ENCODE data around the gene CSNK1E.
"Not testable (repeated sequence)": the region's sequence is repeated elsewhere in the genome, so short reads cannot be mapped to it uniquely, and the experiment has no call there.

CSNK1E gene

GRCh38 chr22:38350444-38351359 lies 33.5 kb upstream of the CSNK1E start:
- Histone ChIP-seq H3K36me3 (ENCODE audit: control insufficient read depth, insufficient read depth, low read length) (peaks cover 3% of the 10 kb centered on the region), H3K4me3 (ENCODE audit: insufficient read depth, low read depth, low read length) (no peak overlapping the region)

GRCh38 chr22:38348751-38349496 lies 31.7 kb upstream of the CSNK1E start:
- no peaks in the 10 kb centered on the region for H3K9me3 ChIP-seq (ENCODE audit: control insufficient read depth, low read length)
- H3K36me3 ChIP-seq (ENCODE audit: control insufficient read depth, insufficient read depth, low read length), result no peaks in the 10 kb centered on the region
- WGBS, 2 experiments, result 88 to 89% methylated on average over 14 of the region's 14 CpGs
- H3K27me3 ChIP-seq (ENCODE audit: control insufficient read depth, insufficient read depth, low read length, poor library complexity, severe bottlenecking), result no peaks in the 10 kb centered on the region
- H3K4me1 ChIP-seq (ENCODE audit: control insufficient read depth, insufficient read depth, low read length), result peaks cover 6% of the 10 kb centered on the region
- H3K4me3 ChIP-seq (ENCODE audit: insufficient read depth, low read depth, low read length), result no peak overlapping the region
- no peak overlapping the region for H3K27ac ChIP-seq (ENCODE audit: insufficient read depth, low read depth, low read length, poor library complexity, severe bottlenecking)

More at GRCh38 chr22:38350444-38351359, 33.5 kb upstream of the CSNK1E start:
- H3K4me1 ChIP-seq (ENCODE audit: control insufficient read depth, insufficient read depth, low read length), result peaks cover 6% of the 10 kb centered on the region
- H3K9me3 ChIP-seq (ENCODE audit: control insufficient read depth, low read length), result no peaks in the 10 kb centered on the region
- no peak overlapping the region for H3K27ac ChIP-seq (ENCODE audit: insufficient read depth, low read depth, low read length, poor library complexity, severe bottlenecking)
- H3K27me3 ChIP-seq (ENCODE audit: control insufficient read depth, insufficient read depth, low read length, poor library complexity, severe bottlenecking), result no peaks in the 10 kb centered on the region
- 92 to 94% methylated on average over 9 of the region's 9 CpGs for WGBS, 2 experiments

GRCh38 chr22:38347944-38348750 lies 30.9 kb upstream of the CSNK1E start:
- Histone ChIP-seq H3K4me1 (ENCODE audit: control insufficient read depth, insufficient read depth, low read length) (peaks cover 6% of the 10 kb centered on the region), H3K36me3 (ENCODE audit: control insufficient read depth, insufficient read depth, low read length) (no peaks in the 10 kb centered on the region), H3K27ac (ENCODE audit: insufficient read depth, low read depth, low read length, poor library complexity, severe bottlenecking) (no peak overlapping the region), H3K4me3 (ENCODE audit: insufficient read depth, low read depth, low read length) (no peak overlapping the region), H3K27me3 (ENCODE audit: control insufficient read depth, insufficient read depth, low read length, poor library complexity, severe bottlenecking) (no peaks in the 10 kb centered on the region), H3K9me3 (ENCODE audit: control insufficient read depth, low read length) (no peaks in the 10 kb centered on the region)
- WGBS, 2 experiments, result 87 to 89% methylated on average over 14 of the region's 14 CpGs

GRCh38 chr22:38347181-38347943 lies 30.1 kb upstream of the CSNK1E start:
- Histone ChIP-seq H3K4me1 (ENCODE audit: control insufficient read depth, insufficient read depth, low read length) (peaks cover 6% of the 10 kb centered on the region), H3K4me3 (ENCODE audit: insufficient read depth, low read depth, low read length) (no peak overlapping the region), H3K27me3 (ENCODE audit: control insufficient read depth, insufficient read depth, low read length, poor library complexity, severe bottlenecking) (no peaks in the 10 kb centered on the region), H3K27ac (ENCODE audit: insufficient read depth, low read depth, low read length, poor library complexity, severe bottlenecking) (no peak overlapping the region), H3K9me3 (ENCODE audit: control insufficient read depth, low read length) (no peaks in the 10 kb centered on the region), H3K36me3 (ENCODE audit: control insufficient read depth, insufficient read depth, low read length) (no peaks in the 10 kb centered on the region)
- 84 to 87% methylated on average over 15 of the region's 15 CpGs for WGBS, 2 experiments

GRCh38 chr22:38346506-38346905 lies 29.3 kb upstream of the CSNK1E start:
- peaks cover 6% of the 10 kb centered on the region for H3K4me1 ChIP-seq (ENCODE audit: control insufficient read depth, insufficient read depth, low read length)
- 92 to 93% methylated on average over 14 of the region's 14 CpGs for WGBS, 2 experiments
- no peaks in the 10 kb centered on the region for H3K9me3 ChIP-seq (ENCODE audit: control insufficient read depth, low read length)
- H3K27me3 ChIP-seq (ENCODE audit: control insufficient read depth, insufficient read depth, low read length, poor library complexity, severe bottlenecking), result no peaks in the 10 kb centered on the region
- no peak overlapping the region for H3K27ac ChIP-seq (ENCODE audit: insufficient read depth, low read depth, low read length, poor library complexity, severe bottlenecking)
- H3K36me3 ChIP-seq (ENCODE audit: control insufficient read depth, insufficient read depth, low read length), result no peaks in the 10 kb centered on the region
- no peak overlapping the region for H3K4me3 ChIP-seq (ENCODE audit: insufficient read depth, low read depth, low read length)

GRCh38 chr22:38345782-38346181 lies 28.5 kb upstream of the CSNK1E start:
- no peak overlapping the region for H3K4me3 ChIP-seq (ENCODE audit: insufficient read depth, low read depth, low read length)
- H3K27ac ChIP-seq (ENCODE audit: insufficient read depth, low read depth, low read length, poor library complexity, severe bottlenecking), result no peak overlapping the region
- no peaks in the 10 kb centered on the region for H3K9me3 ChIP-seq (ENCODE audit: control insufficient read depth, low read length)
- H3K27me3 ChIP-seq (ENCODE audit: control insufficient read depth, insufficient read depth, low read length, poor library complexity, severe bottlenecking), result no peaks in the 10 kb centered on the region
- no peaks in the 10 kb centered on the region for H3K36me3 ChIP-seq (ENCODE audit: control insufficient read depth, insufficient read depth, low read length)
- peaks cover 6% of the 10 kb centered on the region for H3K4me1 ChIP-seq (ENCODE audit: control insufficient read depth, insufficient read depth, low read length)
- WGBS, 2 experiments, result 85 to 96% methylated on average over 6 of the region's 6 CpGs

GRCh38 chr22:38339893-38340292 lies 22.7 kb upstream of the CSNK1E start:
- not testable (repeated sequence) for H3K36me3 ChIP-seq (ENCODE audit: control insufficient read depth, insufficient read depth, low read length); H3K27ac ChIP-seq (ENCODE audit: insufficient read depth, low read depth, low read length, poor library complexity, severe bottlenecking); H3K4me1 ChIP-seq (ENCODE audit: control insufficient read depth, insufficient read depth, low read length); H3K9me3 ChIP-seq (ENCODE audit: control insufficient read depth, low read length); H3K4me3 ChIP-seq (ENCODE audit: insufficient read depth, low read depth, low read length)
- 88 to 94% methylated on average over 6 of the region's 6 CpGs for WGBS, 2 experiments
- H3K27me3 ChIP-seq (ENCODE audit: control insufficient read depth, insufficient read depth, low read length, poor library complexity, severe bottlenecking), result peaks cover 21% of the 10 kb centered on the region

GRCh38 chr22:38338772-38339379 lies 21.6 kb upstream of the CSNK1E start:
- H3K36me3 ChIP-seq (ENCODE audit: control insufficient read depth, insufficient read depth, low read length), result no peaks in the 10 kb centered on the region
- no peaks in the 10 kb centered on the region for H3K9me3 ChIP-seq (ENCODE audit: control insufficient read depth, low read length)
- WGBS, 2 experiments, result 92 to 94% methylated on average over 4 of the region's 4 CpGs
- peaks cover 21% of the 10 kb centered on the region for H3K27me3 ChIP-seq (ENCODE audit: control insufficient read depth, insufficient read depth, low read length, poor library complexity, severe bottlenecking)
- H3K4me3 ChIP-seq (ENCODE audit: insufficient read depth, low read depth, low read length), result no peak overlapping the region
- H3K27ac ChIP-seq (ENCODE audit: insufficient read depth, low read depth, low read length, poor library complexity, severe bottlenecking), result no peak overlapping the region
- no peaks in the 10 kb centered on the region for H3K4me1 ChIP-seq (ENCODE audit: control insufficient read depth, insufficient read depth, low read length)

- H3K9me3 ChIP-seq (ENCODE audit: control insufficient read depth, low read length), result no peaks in the 10 kb centered on the region
- no peak overlapping the region for H3K27ac ChIP-seq (ENCODE audit: insufficient read depth, low read depth, low read length, poor library complexity, severe bottlenecking)
- H3K27me3 ChIP-seq (ENCODE audit: control insufficient read depth, insufficient read depth, low read length, poor library complexity, severe bottlenecking), result peaks cover 21% of the 10 kb centered on the region
- H3K4me1 ChIP-seq (ENCODE audit: control insufficient read depth, insufficient read depth, low read length), result no peaks in the 10 kb centered on the region
- no peaks in the 10 kb centered on the region for H3K36me3 ChIP-seq (ENCODE audit: control insufficient read depth, insufficient read depth, low read length)
- WGBS, 2 experiments, result 90 to 91% methylated on average over 9 of the region's 9 CpGs
- H3K4me3 ChIP-seq (ENCODE audit: insufficient read depth, low read depth, low read length), result peak overlapping the region; percentile 49
These were observed 19.5 kb upstream of the CSNK1E start for GRCh38 chr22:38336699-38337098.
